Ishikawa (cell line): ENCODE data around the gene CLTCL1.

Experiments
- CEBPB ChIP-seq: IDR thresholded peaks from 2 replicates; pipeline ENCODE4 v1.6.1; 2012
- CREB1 ChIP-seq: IDR thresholded peaks from 2 replicates; pipeline ENCODE4 v1.6.1; 2012; ENCODE audit warnings: low read depth
- EGR1 ChIP-seq: IDR thresholded peaks from 2 replicates; pipeline ENCODE4 v1.6.1; 2012
- EP300 ChIP-seq: IDR thresholded peaks from 2 replicates; pipeline ENCODE4 v1.6.1; 2012; ENCODE audit warnings: borderline replicate concordance
- FOXM1 ChIP-seq: IDR thresholded peaks from 2 replicates; pipeline ENCODE4 v1.6.1; 2012; ENCODE audit warnings: low read depth, borderline replicate concordance
- MAX ChIP-seq: IDR thresholded peaks from 2 replicates; pipeline ENCODE4 v1.6.1; 2012
- NFIC ChIP-seq: IDR thresholded peaks from 2 replicates; pipeline ENCODE4 v1.6.1; 2012
- RAD21 ChIP-seq: IDR thresholded peaks from 2 replicates; pipeline ENCODE4 v1.6.1; 2012; ENCODE audit warnings: low read depth
- TAF1 ChIP-seq: IDR thresholded peaks from 2 replicates; pipeline ENCODE4 v1.6.1; 2012; ENCODE audit warnings: low read depth, mild to moderate bottlenecking
- TCF12 ChIP-seq: IDR thresholded peaks from 2 replicates; pipeline ENCODE4 v1.6.1; 2012; ENCODE audit warnings: low read depth
- TEAD4 ChIP-seq: IDR thresholded peaks from 2 replicates; pipeline ENCODE4 v1.6.1; 2012
- YY1 ChIP-seq: IDR thresholded peaks from 2 replicates; pipeline ENCODE4 v1.6.1; 2012; ENCODE audit warnings: low read depth
- ZBTB7A ChIP-seq: IDR thresholded peaks from 2 replicates; pipeline ENCODE4 v1.6.1; 2012; ENCODE audit warnings: low read depth
- TF ChIP-seq, protein P1 (sequence below): IDR thresholded peaks from 2 replicates; pipeline ENCODE4 v1.6.1; 2012
- TF ChIP-seq, protein P2 (sequence below): IDR thresholded peaks from 2 replicates; pipeline ENCODE4 v1.6.1; 2012; ENCODE audit warnings: low read depth, mild to moderate bottlenecking

The CLTCL1 gene

DNA sequence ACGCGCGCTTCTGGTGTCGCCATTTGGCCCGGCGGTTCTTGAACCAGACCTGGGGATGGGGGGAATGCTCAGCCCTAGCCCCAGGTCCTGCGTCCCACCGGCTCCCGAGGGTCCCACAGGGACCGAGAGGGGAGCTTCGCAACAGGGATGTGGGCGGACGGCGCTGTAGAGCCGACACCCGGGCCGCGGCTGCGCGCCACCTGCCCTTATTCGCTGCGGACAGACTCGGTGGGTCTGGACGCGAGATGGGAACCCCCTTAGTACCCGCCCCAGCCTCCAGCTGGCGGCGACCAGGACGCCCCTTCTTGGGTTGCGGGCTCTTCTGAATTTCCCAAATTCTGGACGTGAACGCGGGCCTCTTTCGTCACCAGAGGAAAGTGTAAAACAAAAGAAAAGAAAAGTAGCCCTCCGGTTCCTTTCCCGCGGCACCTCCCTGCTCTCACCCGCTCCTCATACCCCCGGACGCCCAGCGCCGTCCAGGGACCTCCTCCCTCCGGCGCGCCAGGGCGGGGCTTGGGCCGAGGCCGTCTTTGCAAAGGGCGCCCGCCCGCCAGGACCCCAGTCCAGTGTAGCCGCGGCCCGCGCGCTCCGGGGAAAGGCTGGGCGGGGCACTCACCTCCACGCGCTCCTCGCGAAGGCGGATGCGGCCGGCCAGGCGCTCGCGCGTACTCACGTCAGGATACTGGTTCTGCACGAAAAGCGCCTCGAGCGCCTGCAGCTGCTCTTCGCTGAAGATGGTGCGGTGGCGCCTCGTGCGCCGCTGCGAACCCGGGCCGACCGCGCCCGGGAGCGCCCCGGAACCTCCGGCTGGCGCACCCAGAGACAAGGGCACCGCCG is 142.3 kb downstream of the CLTCL1 start:
- TF ChIP-seq CREB1 (no peak), MAX (peak; percentile 46; the same call in 1 of the 2 replicates)

DNA sequence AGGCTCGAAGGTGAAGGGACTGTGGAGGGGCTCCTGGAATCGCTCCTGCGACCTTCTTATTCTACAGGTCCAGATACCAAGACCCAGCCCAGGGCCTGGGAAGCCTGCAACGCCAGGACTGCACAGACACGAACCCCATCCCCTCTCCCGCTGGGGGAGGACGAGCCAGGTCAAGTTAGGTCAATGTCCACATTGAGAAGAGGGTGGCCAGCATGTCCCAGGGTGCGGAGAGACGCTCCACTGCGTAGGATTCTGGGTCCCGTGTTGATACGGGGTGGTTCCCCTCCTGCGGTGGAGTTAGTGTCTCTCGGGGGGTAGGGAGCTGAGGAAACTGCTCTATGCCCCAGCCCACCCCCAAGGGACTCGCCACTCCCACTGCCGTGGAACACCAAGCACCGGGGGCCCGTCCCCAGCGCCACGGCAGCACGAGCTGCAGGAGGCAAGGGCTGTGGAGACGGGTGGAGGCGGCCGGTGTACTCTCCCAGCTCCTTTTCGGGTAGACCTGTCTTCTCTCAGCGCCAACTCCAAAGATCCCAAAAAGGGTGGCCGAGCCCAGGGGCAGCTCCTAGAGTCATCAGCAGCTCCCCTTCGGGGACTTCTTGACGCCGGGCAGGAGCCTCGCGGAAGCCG is 143.0 kb downstream of the CLTCL1 start:
- TF ChIP-seq TCF12 (no peak), EP300 (no peak), EGR1 (no peak), FOXM1 (no peak), MAX (no peak), YY1 (no peak), TEAD4 (no peak), NFIC (no peak)
- TF ChIP-seq, protein P1, sequence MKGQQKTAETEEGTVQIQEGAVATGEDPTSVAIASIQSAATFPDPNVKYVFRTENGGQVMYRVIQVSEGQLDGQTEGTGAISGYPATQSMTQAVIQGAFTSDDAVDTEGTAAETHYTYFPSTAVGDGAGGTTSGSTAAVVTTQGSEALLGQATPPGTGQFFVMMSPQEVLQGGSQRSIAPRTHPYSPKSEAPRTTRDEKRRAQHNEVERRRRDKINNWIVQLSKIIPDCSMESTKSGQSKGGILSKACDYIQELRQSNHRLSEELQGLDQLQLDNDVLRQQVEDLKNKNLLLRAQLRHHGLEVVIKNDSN = no peak

GRCh38 chr22:19147195-19147780 is 144.2 kb downstream of the CLTCL1 start:
- TF ChIP-seq TCF12 (no peak), FOXM1 (no peak), CEBPB (no peak), YY1 (no peak), EGR1 (no peak), RAD21 (no peak), TEAD4 (no peak), ZBTB7A (no peak), NFIC (no peak)
- TF ChIP-seq, protein P1 = no peak

GRCh38 chr22:19146215-19146968 is 145.1 kb downstream of the CLTCL1 start:
- TF ChIP-seq NFIC (no peak), CEBPB (no peak), ZBTB7A (no peak), TEAD4 (no peak), EGR1 (no peak), TAF1 (no peak), FOXM1 (no peak), EP300 (no peak), YY1 (no peak), RAD21 (no peak), MAX (no peak), CREB1 (no peak)
- TF ChIP-seq, protein P2, sequence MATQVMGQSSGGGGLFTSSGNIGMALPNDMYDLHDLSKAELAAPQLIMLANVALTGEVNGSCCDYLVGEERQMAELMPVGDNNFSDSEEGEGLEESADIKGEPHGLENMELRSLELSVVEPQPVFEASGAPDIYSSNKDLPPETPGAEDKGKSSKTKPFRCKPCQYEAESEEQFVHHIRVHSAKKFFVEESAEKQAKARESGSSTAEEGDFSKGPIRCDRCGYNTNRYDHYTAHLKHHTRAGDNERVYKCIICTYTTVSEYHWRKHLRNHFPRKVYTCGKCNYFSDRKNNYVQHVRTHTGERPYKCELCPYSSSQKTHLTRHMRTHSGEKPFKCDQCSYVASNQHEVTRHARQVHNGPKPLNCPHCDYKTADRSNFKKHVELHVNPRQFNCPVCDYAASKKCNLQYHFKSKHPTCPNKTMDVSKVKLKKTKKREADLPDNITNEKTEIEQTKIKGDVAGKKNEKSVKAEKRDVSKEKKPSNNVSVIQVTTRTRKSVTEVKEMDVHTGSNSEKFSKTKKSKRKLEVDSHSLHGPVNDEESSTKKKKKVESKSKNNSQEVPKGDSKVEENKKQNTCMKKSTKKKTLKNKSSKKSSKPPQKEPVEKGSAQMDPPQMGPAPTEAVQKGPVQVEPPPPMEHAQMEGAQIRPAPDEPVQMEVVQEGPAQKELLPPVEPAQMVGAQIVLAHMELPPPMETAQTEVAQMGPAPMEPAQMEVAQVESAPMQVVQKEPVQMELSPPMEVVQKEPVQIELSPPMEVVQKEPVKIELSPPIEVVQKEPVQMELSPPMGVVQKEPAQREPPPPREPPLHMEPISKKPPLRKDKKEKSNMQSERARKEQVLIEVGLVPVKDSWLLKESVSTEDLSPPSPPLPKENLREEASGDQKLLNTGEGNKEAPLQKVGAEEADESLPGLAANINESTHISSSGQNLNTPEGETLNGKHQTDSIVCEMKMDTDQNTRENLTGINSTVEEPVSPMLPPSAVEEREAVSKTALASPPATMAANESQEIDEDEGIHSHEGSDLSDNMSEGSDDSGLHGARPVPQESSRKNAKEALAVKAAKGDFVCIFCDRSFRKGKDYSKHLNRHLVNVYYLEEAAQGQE = no peak
- TF ChIP-seq, protein P1 = no peak

DNA sequence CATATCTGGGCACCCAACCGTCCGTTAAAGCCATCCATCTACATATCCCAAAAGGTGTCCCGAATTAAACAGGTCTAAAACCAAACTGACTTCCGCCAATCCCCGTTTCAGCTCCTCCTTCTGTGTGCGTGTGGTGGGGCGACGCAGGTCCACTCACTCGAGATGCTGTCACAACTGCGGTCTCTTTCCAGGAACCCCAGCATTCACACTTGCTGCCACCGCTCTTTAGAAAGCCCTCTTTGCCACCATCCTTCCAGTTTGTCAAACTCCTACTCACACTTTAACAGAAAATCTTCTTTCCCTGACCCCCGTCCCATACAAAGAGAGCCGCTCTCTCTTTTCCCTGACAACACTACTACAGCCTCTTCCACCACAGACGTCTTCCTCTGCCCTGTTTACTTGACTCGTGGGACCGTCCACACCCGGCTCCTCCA is 147.5 kb downstream of the CLTCL1 start:
- TF ChIP-seq EP300 (peak; percentile 10; the same call in 1 of the 2 replicates), FOXM1 (no peak), RAD21 (no peak)

DNA sequence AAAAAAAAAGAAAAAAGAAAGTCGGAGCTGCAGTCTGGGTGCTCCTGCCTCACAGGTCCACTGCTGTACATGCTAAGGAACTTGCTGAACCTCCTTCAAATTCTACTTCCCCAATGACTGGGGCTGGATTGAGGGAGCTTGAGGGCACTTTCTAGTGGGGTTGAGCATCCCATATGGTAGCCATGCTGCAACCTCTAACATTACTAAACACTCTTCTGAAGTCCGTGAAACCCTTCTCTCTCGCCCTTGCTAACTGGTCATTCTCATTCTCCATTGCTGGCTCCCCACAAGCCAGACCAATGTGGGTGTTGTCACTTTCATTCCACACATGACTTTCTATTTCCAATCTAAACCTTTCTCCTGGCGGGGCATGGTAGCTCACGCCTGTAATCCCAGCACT is 148.3 kb downstream of the CLTCL1 start:
- TF ChIP-seq TCF12 = no peak
- no peak for TF ChIP-seq EGR1
- TF ChIP-seq, protein P2 = no peak
- TF ChIP-seq, protein P1 = no peak
- TF ChIP-seq TEAD4 = no peak
- TF ChIP-seq NFIC = no peak
- TF ChIP-seq CREB1 = no peak
- TF ChIP-seq FOXM1 = no peak
- no peak for TF ChIP-seq ZBTB7A
- no peak for TF ChIP-seq TAF1
- no peak for TF ChIP-seq MAX
- TF ChIP-seq YY1 = no peak
- TF ChIP-seq RAD21 = no peak
- TF ChIP-seq EP300 = no peak
